ENCODE data around the gene CHTOP.
"Not testable (repeated sequence)": the region's sequence is repeated elsewhere in the genome, so short reads cannot be mapped to it uniquely, and the experiment has no call there.

CHTOP gene

GRCh38 chr1:153633161-153633753 lies 609 bp upstream of the CHTOP start:
- DNase-seq (ENCODE audit: low spot score), result peak; percentile 55

GRCh38 chr1:153635872-153636271 lies 2.0 kb downstream of the CHTOP start:
- no peak for DNase-seq (ENCODE audit: low spot score)

GRCh38 chr1:153636312-153636711 lies 2.4 kb downstream of the CHTOP start:
- no peak for DNase-seq (ENCODE audit: low spot score)

- no peak for DNase-seq (ENCODE audit: low spot score)
Measured at GRCh38 chr1:153638261-153638660, 4.4 kb downstream of the CHTOP start.

GRCh38 chr1:153639280-153639679 lies 5.4 kb downstream of the CHTOP start:
- DNase-seq (ENCODE audit: low spot score), result no peak

GRCh38 chr1:153640213-153640612 lies 6.3 kb downstream of the CHTOP start:
- not testable (repeated sequence) for DNase-seq (ENCODE audit: low spot score)

- DNase-seq (ENCODE audit: low spot score), result no peak
Measured at GRCh38 chr1:153640861-153641260, 7.0 kb downstream of the CHTOP start.

- no peak for DNase-seq (ENCODE audit: low spot score)
Measured at GRCh38 chr1:153642161-153642560, 8.3 kb downstream of the CHTOP start.

- no peak for DNase-seq (ENCODE audit: low spot score)
Measured at GRCh38 chr1:153643100-153643499, 9.2 kb downstream of the CHTOP start.

- no peak for DNase-seq (ENCODE audit: low spot score)
Measured at GRCh38 chr1:153643816-153644215, 9.9 kb downstream of the CHTOP start.

- DNase-seq (ENCODE audit: low spot score), result no peak
Measured at GRCh38 chr1:153646672-153647345, 12.9 kb downstream of the CHTOP start.

- no peak for DNase-seq (ENCODE audit: low spot score)
Measured at GRCh38 chr1:153647346-153647714, 13.5 kb downstream of the CHTOP start.

GRCh38 chr1:153648000-153648643 lies 14.3 kb downstream of the CHTOP start:
- no peak for DNase-seq (ENCODE audit: low spot score)

GRCh38 chr1:153649137-153649862 lies 15.4 kb downstream of the CHTOP start:
- no peak for DNase-seq (ENCODE audit: low spot score)

- no peak for DNase-seq (ENCODE audit: low spot score)
Measured at GRCh38 chr1:153649863-153650235, 16.0 kb downstream of the CHTOP start.

GRCh38 chr1:153651771-153652170 lies 17.9 kb downstream of the CHTOP start:
- no peak for DNase-seq (ENCODE audit: low spot score)

GRCh38 chr1:153652805-153653500 lies 19.1 kb downstream of the CHTOP start:
- DNase-seq (ENCODE audit: low spot score), result peak; percentile 60

GRCh38 chr1:153655333-153655732 lies 21.5 kb downstream of the CHTOP start:
- DNase-seq (ENCODE audit: low spot score), result no peak

GRCh38 chr1:153658400-153659174 lies 24.7 kb downstream of the CHTOP start, which contains the start of gene SNAPIN:
SNAPIN (plus strand) TSS chr1:153658703; CDS start chr1:153658744, 41 bp downstream.
- peak; percentile 96 for DNase-seq (ENCODE audit: low spot score)

- no peak for DNase-seq (ENCODE audit: low spot score)
Measured at GRCh38 chr1:153659175-153659534, 25.3 kb downstream of the CHTOP start.

- DNase-seq (ENCODE audit: low spot score), result no peak
Measured at GRCh38 chr1:153659656-153660055, 25.8 kb downstream of the CHTOP start.
